Stimulated activated naive CD4-positive, alpha-beta T cell treated with Interleukin-2 at 50 U/mL for 16 hours (primary cell): ENCODE results near the gene NKD1.
"Not testable (repeated sequence)": the region's sequence is repeated elsewhere in the genome, so short reads cannot be mapped to it uniquely, and the experiment has no call there.

Experiments used
- DNase-seq: peaks from one replicate; lab custom pipeline; 2025; lab: John Stamatoyannopoulos, UW

NKD1 gene

DNA sequence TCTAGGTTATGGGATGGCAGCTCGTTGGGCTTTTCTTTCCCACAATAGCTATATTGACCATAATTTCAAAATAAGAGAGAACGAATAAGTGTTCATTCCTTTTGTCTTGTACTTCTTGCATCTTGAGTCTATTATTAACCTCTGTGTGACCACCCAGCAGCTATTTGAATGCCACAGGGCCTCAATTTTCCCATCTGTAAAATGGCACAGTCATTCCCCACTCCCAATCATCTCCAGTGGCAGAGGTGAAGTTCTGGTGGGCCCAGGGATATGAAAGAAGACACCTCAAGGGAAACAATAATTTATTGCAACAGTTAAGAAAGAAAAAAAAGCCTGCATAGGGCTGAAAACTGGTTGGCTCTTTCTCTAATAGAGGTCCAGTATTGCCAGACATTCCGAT lies 28.6 kb upstream of the NKD1 start:
- no peak for DNase-seq

- DNase-seq: no peak
These were observed 27.5 kb upstream of the NKD1 start for GRCh38 chr16:50520451-50521245.

- DNase-seq: no peak
These were observed 26.8 kb upstream of the NKD1 start for GRCh38 chr16:50521246-50521900.

DNA sequence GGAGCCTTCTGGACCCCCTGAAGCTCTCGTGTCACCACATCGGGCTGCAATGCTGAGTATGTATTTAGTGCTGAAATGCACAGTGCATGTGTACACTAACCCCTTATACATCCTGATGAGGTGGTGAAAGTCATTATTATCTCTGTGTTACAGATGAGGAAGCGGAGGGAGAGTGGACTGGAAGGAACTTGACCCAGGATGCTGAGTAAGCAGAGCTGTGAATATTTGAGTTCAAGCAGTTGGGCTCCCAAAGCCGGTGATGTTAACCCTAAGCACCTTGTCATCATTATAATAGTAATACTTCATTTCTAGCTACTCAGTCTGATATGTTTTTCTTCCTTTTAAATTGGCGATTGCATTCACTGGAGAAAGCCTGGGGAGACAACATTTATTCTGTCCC lies 25.9 kb upstream of the NKD1 start:
- no peak for DNase-seq

DNA sequence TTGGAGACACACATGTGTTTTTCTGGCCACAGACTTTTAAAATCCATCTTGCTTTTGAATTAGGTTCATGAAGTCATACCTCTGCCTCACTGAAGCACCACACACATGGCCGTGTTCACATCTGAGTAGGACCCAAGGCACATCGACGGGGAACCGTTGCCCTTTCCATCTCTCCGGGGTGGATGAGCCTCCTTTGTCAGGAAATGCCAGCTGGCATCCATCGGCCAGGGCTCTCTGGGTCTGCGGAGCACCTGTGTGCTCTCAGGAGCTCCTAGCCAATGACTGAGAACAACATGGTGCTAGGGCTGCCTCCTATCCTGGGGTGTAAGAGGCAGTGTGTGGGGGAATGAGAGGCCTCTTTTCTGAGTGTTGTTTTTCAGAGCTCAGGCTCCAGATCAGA lies 24.5 kb upstream of the NKD1 start:
- DNase-seq: no peak

GRCh38 chr16:50525262-50525661 lies 22.9 kb upstream of the NKD1 start:
- no peak for DNase-seq

DNA sequence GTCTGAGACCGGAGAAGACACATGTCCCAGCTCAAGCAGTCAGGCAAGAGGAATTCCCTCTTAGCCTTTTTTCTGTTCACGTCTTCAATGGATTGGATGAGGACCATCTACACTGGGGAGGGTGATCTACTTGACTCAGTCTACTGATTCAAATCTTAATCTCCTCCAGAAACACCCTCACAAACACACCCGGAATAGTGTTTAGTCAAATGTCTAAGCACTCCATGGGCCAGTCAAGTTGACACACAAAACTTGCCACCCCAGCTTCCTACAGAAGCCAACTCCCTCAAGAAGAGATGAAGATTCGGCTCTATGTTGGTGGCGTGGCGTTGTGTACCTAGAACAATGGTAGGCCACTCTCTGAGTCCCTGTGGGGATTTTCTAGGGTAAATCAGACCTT lies 22.5 kb upstream of the NKD1 start:
- no peak for DNase-seq

- no peak for DNase-seq
These were observed 21.9 kb upstream of the NKD1 start for GRCh38 chr16:50526249-50526648.

DNA sequence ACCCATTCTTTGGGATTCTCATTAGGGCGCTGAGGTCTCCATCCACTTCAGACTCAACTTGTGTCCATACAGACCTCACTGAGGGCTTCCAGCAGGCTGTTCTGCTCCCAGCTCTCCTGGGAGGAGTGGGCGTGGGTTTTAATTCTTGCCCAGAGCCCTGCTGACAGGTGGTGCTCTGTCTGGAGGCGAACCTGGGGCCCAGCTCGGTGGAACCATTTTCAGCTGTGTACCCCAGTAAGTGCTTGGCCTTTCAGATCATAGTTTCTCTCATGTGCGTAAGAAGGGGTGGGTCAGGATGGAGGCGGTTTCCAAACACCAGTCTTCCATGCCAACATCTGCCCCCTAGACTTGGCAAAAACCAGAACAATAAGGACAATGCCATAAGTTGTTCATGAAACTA lies 21.4 kb upstream of the NKD1 start:
- DNase-seq: no peak

- DNase-seq: no peak
These were observed 19.4 kb upstream of the NKD1 start for GRCh38 chr16:50528820-50529219.

DNA sequence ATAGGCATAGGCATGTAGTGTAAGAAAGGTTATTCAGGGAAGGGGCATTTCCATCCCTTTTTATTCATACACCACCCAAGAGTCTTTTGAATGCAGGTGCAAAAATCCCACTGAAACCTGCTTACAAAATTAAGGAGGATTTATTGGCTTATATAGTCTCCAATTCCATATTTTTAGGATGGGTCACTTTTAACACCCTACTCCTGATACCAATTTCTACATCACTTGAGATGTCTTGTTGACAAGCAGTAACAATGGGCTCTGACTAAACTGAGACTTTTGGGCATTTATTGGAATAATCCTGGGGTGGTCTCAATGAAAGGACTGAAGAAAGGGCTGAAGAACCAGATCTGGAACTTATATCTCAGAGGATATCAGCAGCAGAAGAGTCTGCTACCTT lies 18.9 kb upstream of the NKD1 start:
- DNase-seq: no peak

GRCh38 chr16:50530277-50531236 lies 17.6 kb upstream of the NKD1 start:
- no peak for DNase-seq

- DNase-seq: no peak
These were observed 16.8 kb upstream of the NKD1 start for GRCh38 chr16:50531359-50531758.

DNA sequence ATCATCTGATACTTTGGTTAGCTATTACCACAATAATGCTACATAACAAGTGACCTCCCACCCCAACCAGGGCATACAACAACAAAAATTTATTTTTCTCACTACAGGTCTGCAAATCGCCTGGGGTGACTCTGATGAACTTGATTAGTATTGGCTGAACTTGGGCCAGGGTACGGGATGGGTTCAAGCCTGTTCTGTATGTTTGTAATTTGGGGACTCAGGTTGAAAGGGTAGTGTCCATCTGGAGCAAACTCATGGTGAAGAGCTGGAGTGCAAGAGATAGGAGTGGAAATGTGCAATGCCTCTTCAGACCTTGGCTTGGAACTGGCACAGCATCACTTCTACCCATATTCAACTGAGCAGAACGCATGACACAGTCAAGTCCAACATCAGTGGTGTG lies 16.3 kb upstream of the NKD1 start:
- no peak for DNase-seq

DNA sequence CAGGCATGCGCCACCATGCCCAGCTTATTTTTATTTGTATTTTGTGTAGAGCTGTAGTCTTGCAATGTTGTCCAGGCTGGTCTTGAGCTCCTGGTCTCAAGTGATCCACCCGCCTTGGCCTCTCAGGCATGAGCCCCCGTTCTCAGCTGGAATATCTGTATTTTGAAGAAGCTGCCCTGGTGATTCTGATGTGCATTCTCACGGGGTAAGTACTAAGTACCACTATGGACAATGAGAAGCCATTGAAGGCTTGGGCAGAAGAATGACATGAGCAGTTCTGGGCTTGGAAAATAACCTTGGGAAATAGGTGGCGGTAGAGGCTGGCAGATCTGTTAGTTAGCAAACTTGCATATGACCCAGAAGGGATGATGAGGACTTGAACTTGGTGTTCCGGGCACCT lies 15.6 kb upstream of the NKD1 start:
- no peak for DNase-seq

DNA sequence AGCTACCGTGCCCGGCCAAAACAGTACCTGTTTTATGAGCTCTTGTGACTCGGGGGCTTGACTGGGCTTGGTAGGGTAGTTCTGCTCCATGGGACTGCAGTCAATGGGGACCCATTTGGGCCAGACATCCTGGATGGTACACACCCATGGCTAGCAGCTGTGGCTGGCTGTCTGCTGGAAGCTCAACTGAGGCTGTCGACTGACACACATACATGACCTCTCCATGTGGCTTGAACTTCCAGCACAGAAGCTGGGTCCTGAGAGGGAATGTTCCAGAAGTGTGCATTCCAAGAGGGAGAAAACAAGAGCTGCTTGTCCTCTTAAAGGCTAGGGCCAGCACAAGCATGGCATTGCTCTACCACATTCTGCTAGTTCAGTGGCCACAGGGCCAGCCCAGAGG lies 14.9 kb upstream of the NKD1 start:
- no peak for DNase-seq

DNA sequence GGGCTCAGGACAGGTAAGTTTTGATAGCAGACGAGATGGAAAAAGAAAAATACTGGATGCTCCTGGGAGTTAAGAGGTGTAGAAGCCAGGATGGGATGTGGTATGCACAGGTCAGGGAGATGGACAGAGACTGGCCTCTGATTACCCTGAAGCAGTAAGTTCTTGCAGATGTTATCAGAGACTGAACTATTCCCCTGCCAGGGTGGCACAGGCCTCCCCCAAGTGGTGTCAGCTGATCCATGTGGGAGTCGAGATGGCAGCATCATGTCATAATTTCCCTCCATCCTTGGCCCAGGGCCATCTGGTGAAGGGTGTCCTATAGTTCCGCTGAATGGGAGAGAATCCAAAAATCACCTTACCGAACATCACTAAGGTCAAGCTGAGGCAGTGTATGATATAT lies 14.1 kb upstream of the NKD1 start:
- no peak for DNase-seq

DNA sequence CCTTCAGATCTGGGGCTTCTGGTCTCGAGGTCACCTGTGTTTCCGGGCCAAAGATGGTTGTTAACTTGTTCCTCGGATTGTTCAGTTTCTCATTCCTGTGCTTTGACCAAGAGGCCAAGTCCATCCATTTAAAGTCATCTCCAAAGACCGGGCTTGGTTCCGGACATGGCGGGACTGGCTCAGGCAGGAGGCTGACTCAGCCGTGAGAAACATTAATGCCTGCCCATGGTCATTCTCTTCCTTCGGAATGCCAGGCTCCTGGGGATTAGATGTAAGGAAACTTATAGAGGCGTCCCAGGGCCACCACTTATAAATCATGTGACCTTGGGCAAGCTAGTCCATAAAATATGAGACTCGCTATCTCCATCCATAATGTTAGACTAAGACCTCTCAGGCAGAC lies 13.6 kb upstream of the NKD1 start:
- DNase-seq: no peak

DNA sequence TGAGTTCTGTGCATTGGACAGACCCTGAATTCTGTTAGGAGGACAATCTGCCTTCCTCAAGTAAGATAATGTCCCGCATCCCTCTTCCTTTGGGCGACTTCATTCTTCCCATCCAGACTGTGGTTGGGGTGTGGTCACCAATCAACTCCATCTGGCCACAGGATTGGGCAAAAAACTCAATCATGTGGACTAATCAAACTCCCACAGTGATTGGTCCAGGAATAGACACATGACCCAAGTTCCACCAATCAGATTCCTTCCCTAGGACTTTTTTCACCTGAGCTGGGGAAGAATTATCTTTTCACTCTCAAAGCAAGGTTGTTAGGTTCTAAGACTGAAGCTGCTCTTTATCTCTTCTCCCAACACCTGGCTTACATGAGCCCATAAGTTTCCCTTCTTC lies 13.2 kb upstream of the NKD1 start:
- DNase-seq: no peak

- DNase-seq: no peak
These were observed 12.5 kb upstream of the NKD1 start for GRCh38 chr16:50535506-50536257.

- DNase-seq: not testable (repeated sequence)
These were observed 11.9 kb upstream of the NKD1 start for GRCh38 chr16:50536258-50536645.
